T follicular helper cell (primary cell): ENCODE results near the gene SEC22C.
"Not testable (repeated sequence)": the region's sequence is repeated elsewhere in the genome, so short reads cannot be mapped to it uniquely, and the experiment has no call there.

Source experiments
- DNase-seq: peaks from one replicate; pipeline ENCODE4 v3.0.0-alpha.2; 2020; ENCODE audit warnings: low read depth

The SEC22C gene

GRCh38 chr3:42581400-42581708, 413 bp downstream of the SEC22C start:
- no peak for DNase-seq

GRCh38 chr3:42579346-42579745, 2.4 kb downstream of the SEC22C start:
- DNase-seq = not testable (repeated sequence)

- no peak for DNase-seq
These were observed 3.7 kb downstream of the SEC22C start for GRCh38 chr3:42578054-42578453.

GRCh38 chr3:42575137-42575741, 6.5 kb downstream of the SEC22C start:
- no peak for DNase-seq

GRCh38 chr3:42572278-42572677, 9.5 kb downstream of the SEC22C start:
- DNase-seq = no peak

GRCh38 chr3:42569593-42570142, 12.1 kb downstream of the SEC22C start:
- DNase-seq = no peak

- DNase-seq = no peak
These were observed 19.5 kb downstream of the SEC22C start for GRCh38 chr3:42562047-42562907.

- peak; percentile 16 for DNase-seq
These were observed 23.9 kb downstream of the SEC22C start for GRCh38 chr3:42557854-42558253.

GRCh38 chr3:42556817-42557216, 24.9 kb downstream of the SEC22C start:
- not testable (repeated sequence) for DNase-seq

- DNase-seq = peak; percentile 28
These were observed 25.6 kb downstream of the SEC22C start for GRCh38 chr3:42556089-42556632.

- no peak for DNase-seq
These were observed 28.9 kb downstream of the SEC22C start for GRCh38 chr3:42552830-42553229.

GRCh38 chr3:42550250-42550649, 31.5 kb downstream of the SEC22C start:
- DNase-seq = no peak

GRCh38 chr3:42549131-42549530, 32.6 kb downstream of the SEC22C start:
- DNase-seq = no peak

GRCh38 chr3:42547401-42547945, 34.3 kb downstream of the SEC22C start:
- peak; percentile 50 for DNase-seq

- no peak for DNase-seq
These were observed 35.0 kb downstream of the SEC22C start for GRCh38 chr3:42546691-42547213.

GRCh38 chr3:42545284-42545900, 36.4 kb downstream of the SEC22C start:
- DNase-seq = no peak

GRCh38 chr3:42544492-42545283, 37.1 kb downstream of the SEC22C start:
- DNase-seq = no peak

GRCh38 chr3:42541079-42541478, 40.7 kb downstream of the SEC22C start:
- no peak for DNase-seq

- peak; percentile 49 for DNase-seq
These were observed 41.7 kb downstream of the SEC22C start for GRCh38 chr3:42539871-42540714.

GRCh38 chr3:42537350-42537749, 44.4 kb downstream of the SEC22C start:
- no peak for DNase-seq
